ENCODE data around the gene CHST11. TPM values are rescaled to one million over a fixed set of nuclear protein-coding genes. Genes with fewer than 3 reads are reported as not detected.
A peak's percentile ranks its signal among the peaks of the same experiment; 100 is the strongest.

Gene CHST11
- polyA plus RNA-seq, 10 donors, result 1.8 to 3.7 (median 2.5) TPM

DNA sequence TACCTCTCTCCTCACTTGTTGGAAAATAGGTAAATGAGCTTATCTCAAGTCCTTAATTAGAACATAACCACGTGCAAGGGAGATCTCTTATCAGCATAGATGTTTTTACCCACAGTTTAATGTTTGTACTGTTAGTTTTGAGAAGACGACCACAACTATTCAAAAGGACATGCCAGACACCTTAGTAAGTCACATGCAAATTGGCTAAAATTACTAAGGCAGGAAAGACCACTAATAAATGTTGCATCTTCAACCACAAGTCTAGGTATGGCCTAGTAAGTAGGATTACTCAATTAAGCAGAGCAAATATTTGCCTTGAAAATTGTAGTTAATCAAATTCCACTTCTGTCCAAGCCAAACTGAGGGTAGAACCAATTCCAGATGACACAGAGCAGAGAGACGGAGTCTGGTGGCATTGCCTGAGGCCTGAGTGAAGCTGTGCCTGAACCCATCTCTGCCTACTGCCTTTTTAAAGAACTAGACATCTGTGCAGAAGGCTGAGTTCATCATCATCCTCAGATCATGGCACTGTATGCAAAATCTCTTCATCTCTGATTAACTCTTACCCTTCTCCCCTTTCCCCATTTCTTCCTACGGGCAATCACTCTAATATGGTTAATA, 29.7 kb upstream of the CHST11 start:
- DNase-seq, result peak in 1 of 3 donors; percentile 35

DNA sequence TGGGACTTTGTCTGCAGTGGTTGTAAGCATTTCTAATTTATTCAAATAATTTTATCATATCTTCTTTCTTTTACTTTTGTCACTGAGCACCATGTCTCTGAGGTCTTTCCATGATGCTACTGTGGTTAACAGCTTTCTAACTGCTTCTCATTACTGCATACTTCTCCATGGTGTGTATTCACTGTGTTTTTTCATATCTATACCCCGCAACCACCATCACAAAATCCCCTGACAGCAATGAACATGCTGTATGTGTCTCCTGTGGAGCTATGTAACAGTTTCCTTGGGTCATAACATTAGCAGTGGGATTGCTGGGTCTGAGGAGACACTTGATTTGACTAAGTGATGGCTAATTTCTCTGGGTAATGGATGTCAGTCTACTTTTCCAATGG, 29.2 kb upstream of the CHST11 start:
- no peak for DNase-seq

- no peak for DNase-seq
Observed at GRCh38 chr12:104433061-104433460, 23.7 kb upstream of the CHST11 start.

DNA sequence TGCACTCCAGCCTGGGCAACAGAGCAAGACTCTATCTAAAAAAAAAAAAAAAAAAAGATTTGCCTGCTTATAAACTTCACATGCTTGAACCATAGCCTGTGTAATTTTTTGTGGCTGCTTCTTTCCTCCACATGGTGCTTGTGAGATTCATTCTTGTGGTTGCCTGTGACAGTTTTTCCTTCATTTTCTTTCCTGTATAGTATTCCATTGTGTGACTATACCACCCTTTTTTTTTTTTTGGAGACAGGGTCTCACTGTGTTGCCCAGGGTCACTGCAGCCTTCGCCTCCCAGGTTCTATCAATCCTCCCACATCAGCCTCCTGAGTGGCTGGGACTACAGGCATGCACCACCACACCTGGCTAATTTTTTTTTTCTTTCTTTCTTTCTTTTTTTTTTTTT, 22.6 kb upstream of the CHST11 start:
- DNase-seq, result no peak

- no peak for DNase-seq
Observed at GRCh38 chr12:104435175-104435574, 21.6 kb upstream of the CHST11 start.

DNA sequence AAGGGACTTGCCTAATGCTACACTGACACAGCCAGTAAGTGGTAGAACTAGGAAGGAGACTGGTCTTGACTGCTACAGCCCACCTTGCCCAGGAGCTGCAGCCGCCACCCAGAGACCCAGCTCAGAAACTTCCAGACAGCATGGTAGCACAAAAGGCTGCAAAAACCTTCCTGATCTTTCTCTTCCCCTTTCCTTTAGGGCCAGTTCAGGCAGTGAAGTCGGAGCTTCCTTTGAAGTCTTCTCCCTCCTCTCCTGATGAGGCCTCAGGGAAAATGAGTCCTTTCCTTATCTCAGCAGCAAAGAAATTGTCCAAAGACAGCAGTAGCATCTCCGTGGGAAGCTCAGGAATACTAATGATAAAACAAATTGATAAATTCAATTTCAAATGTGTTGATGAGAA, 21.0 kb upstream of the CHST11 start:
- no peak for DNase-seq

DNA sequence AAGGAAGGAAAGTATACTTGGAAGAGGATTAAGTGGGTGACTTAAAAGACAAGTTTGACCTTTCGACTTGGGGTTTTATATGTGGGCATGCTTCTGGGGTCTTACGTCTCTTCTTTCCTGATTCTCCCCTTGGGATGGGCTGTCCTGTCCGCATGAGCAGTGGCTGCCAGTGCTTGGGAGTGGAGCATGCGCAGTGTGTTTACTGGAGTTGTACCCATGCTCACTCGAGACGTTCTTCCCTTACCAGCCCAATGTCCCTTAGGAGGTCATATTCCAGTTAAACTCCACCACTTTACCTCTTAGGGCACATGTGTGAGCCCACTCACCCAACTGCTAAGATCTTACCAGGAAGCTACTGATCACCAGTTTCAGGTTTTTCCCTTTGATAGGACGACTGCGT, 20.0 kb upstream of the CHST11 start:
- DNase-seq, result no peak

- no peak for DNase-seq
Observed at GRCh38 chr12:104438134-104438533, 18.6 kb upstream of the CHST11 start.

- no peak for DNase-seq
Observed at GRCh38 chr12:104439137-104439536, 17.6 kb upstream of the CHST11 start.

DNA sequence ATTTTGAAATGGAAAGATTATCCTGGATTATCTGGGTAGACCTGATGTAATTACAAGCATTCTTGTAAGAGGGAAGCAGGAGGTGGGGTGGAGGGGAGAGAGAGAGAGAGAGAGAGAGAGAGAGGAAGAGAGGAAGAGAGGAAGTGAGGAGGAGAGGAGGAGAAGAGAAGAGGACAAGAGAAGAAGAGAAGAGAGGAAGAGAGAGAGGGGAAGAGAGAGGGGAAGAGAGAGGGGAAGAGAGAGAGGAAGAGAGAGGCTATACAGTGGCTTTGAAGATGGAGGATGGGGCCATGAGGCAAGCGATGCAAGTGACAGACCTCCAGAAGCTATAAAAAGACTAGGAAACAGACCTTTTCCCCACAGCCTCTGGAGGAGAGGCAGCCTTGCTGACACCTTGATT, 13.7 kb upstream of the CHST11 start:
- no peak for DNase-seq

GRCh38 chr12:104446646-104447421, 9.9 kb upstream of the CHST11 start:
- DNase-seq, result no peak

- no peak for DNase-seq
Observed at GRCh38 chr12:104448031-104448430, 8.7 kb upstream of the CHST11 start.

GRCh38 chr12:104448451-104448850, 8.3 kb upstream of the CHST11 start:
- DNase-seq, result no peak

- no peak for DNase-seq
Observed at GRCh38 chr12:104450700-104451099, 6.0 kb upstream of the CHST11 start.

DNA sequence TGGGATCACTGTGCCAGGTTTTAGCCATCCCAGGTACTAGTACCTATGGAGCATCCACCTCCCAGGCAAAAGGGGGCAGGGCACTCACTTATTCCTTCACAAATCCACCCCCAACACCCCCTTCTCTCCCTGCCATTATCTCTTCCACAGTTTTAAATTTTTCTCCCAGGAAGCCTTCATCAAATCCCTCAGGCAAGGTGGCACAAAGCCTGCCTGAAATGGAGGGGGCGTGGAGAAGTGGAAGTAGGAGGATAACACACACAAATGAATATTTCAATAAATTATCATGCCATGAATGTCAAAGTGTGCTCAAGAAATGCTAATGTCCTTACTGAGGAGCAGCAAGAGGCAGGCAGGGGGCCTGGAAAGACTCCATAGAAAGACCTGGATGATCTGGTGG, 4.7 kb upstream of the CHST11 start:
- no peak for DNase-seq

GRCh38 chr12:104453133-104453532, 3.6 kb upstream of the CHST11 start:
- DNase-seq, result no peak

DNA sequence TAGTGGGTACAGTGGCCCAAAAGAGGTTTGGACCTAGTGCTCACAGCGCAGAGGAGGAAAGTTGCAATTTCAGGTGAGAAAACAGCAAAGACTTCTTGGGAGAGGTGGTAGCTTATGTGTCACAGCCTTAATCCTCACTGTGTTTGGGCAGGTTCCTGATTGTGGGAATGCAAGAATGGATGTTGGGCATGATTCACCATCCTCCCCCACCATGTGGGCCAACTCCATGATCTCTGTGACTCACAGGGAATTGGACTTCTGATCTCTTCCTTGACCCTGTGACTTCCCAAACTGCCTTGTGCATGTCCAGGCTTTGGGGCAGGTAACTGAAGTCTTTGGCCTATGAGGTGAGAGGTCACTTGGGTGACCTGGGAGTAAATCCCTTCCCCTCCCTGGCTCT, 1.8 kb upstream of the CHST11 start:
- no peak for DNase-seq

GRCh38 chr12:104455578-104456416, 951 bp upstream of the CHST11 start:
- DNase-seq, result no peak

DNA sequence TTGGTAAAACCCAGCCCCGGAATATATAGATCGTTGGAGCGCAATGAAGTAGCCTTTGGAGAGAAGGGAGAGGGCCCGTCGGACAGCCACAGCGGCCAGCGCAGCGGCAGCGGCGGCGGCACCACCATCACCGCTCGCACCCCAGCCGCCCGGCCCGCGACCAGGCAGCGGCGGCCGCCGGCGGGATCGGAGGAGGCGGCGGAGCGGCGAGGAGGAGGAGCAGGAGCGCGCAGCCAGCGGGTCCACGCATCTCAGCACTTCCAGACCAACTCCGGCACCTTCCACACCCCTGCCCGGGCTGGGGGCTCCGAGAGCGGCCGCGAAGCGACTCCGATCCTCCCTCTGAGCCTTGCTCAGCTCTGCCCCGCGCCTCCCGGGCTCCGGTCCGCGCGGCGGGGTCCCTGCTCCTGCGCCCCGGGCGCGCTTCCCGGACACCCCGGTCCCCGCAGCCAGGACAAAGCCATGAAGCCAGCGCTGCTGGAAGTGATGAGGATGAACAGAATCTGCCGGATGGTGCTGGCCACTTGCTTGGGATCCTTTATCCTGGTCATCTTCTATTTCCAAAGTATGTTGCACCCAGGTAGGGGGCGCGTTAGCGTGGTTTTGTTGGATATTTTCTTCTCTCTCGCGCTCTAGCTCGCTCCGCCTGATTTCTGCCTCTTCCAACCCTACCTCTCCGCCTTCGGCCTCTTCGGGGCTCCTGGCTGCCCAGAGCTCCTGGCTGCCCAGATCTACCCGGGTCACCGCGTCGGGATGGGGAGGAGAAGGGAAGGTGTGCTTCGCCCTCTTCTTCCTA, 400 bp downstream of the CHST11 start:
- DNase-seq, result peak; percentile 66 to 94 (median 82)

- DNase-seq, result peak in 1 of 3 donors; percentile 60
Observed at GRCh38 chr12:104457746-104458693, 1.3 kb downstream of the CHST11 start.

Measured in muscle of back (tissue), 11 donors.